Caco-2 (cell line): ENCODE results near the gene ANKAR. TPM values are rescaled to one million over a fixed set of nuclear protein-coding genes. Genes with fewer than 3 reads are reported as not detected.
"Not testable (repeated sequence)": the region's sequence is repeated elsewhere in the genome, so short reads cannot be mapped to it uniquely, and the experiment has no call there.

Experiments used
- BruUV-seq: library from RNA; stranded (reverse); fragments of 400-500 nt; replicated peaks from 2 replicates; lab custom pipeline; 2021; lab: Mats Ljungman, UMichigan
- CTCF ChIA-PET: fragments of 300-600 bp; sonication (Branson Sonifier 250); formaldehyde crosslinking; loops from one replicate; lab custom pipeline; 2022; ENCODE audit warnings: antibody characterized with exemption; lab: Charles Lee
- POLR2A ChIA-PET: fragments of 300-600 bp; sonication (Branson Sonifier 250); formaldehyde crosslinking; loops from one replicate; lab custom pipeline; 2022; ENCODE audit warnings: antibody characterized with exemption; lab: Charles Lee
- DNase-seq, 2 experiments: peaks; one replicate each; pipeline versions ENCODE4 v3.0.0 to v3.0.0-alpha.2; 2020 to 2022
- H3K27me3 ChIP-seq: replicated peaks from 2 replicates; pipeline ENCODE4 v1.6.0; 2011; ENCODE audit warnings: low read length; ENCODE audit not compliant: control insufficient read depth, insufficient read depth
- H3K36me3 ChIP-seq: 2 replicates; pipeline ENCODE4 v1.5.1; 2011; ENCODE audit warnings: low read length; ENCODE audit not compliant: control insufficient read depth, insufficient read depth
- H3K4me1 ChIP-seq: fragments of 250-450 bp; sonication (Bioruptor Pico); 2 replicates; pipeline ENCODE4 v1.5.1; 2020; ENCODE audit warnings: mild to moderate bottlenecking
- H3K4me3 ChIP-seq: 2 replicates; pipeline ENCODE4 v1.5.1; 2011; ENCODE audit warnings: low read depth, mild to moderate bottlenecking, control low read depth, low read length
- H3K9me3 ChIP-seq: fragments of 250-450 bp; sonication (Bioruptor Pico); 2 replicates; pipeline ENCODE4 v1.5.1; 2020; ENCODE audit warnings: mild to moderate bottlenecking, moderate library complexity
- H3K27ac Mint-ChIP-seq: one replicate; pipeline ENCODE4 v1.8.0; 2022; ENCODE audit warnings: mixed read lengths; ENCODE audit not compliant: unreplicated experiment
- H3K27me3 Mint-ChIP-seq: one replicate; pipeline ENCODE4 v1.8.0; 2022; ENCODE audit warnings: mixed read lengths; ENCODE audit not compliant: insufficient read depth, unreplicated experiment
- H3K36me3 Mint-ChIP-seq: one replicate; pipeline ENCODE4 v1.8.0; 2022; ENCODE audit warnings: mild to moderate bottlenecking, mixed read lengths; ENCODE audit not compliant: insufficient read depth, unreplicated experiment
- H3K4me1 Mint-ChIP-seq: one replicate; pipeline ENCODE4 v1.8.0; 2022; ENCODE audit warnings: low read depth, mixed read lengths; ENCODE audit not compliant: unreplicated experiment
- H3K4me3 Mint-ChIP-seq: one replicate; pipeline ENCODE4 v1.8.0; 2022; ENCODE audit warnings: mild to moderate bottlenecking, moderate library complexity, mixed read lengths; ENCODE audit not compliant: unreplicated experiment
- H3K9me3 Mint-ChIP-seq: one replicate; pipeline ENCODE4 v1.8.0; 2022; ENCODE audit warnings: mixed read lengths; ENCODE audit not compliant: unreplicated experiment
- CTCF ChIP-seq, 2 experiments: fragments of 200-600 bp in 1 of 2; IDR thresholded peaks; 1 replicate in 1 of 2; 2 replicates in 1 of 2; pipeline versions ENCODE4 v1.5.1 to v1.8.0; 2011 to 2022; ENCODE audit warnings: antibody characterized with exemption in 1 of 2, control low read depth in 1 of 2, inconsistent platforms in 1 of 2, low read depth in 1 of 2, low read length in 1 of 2, mild to moderate bottlenecking in 1 of 2, moderate library complexity in 1 of 2; ENCODE audit not compliant: insufficient read depth in 1 of 2, severe bottlenecking in 1 of 2, unreplicated experiment in 1 of 2
- intact Hi-C: fragments of 100-400 bp; cut with micrococcal nuclease; formaldehyde crosslinking; loops from one replicate; pipeline ENCODE4 v1.10.0; 2022; ENCODE audit not compliant: unreplicated experiment
- total RNA-seq: library from RNA; stranded (reverse); gene quantifications from 2 replicates; pipeline ENCODE4 v1.2.3, GENCODE V29; 2022

ANKAR gene
- total RNA-seq, 1 experiment from 2014 or later: 4.7 TPM

GRCh38 chr2:189683348-189683747 lies 8.9 kb downstream of the ANKAR start:
- H3K4me3 ChIP-seq: no peak overlapping the region
- Mint-ChIP-seq H3K36me3 (no peaks in the 10 kb centered on the region), H3K27me3 (no peaks in the 10 kb centered on the region), H3K27ac (no peak overlapping the region), H3K9me3 (peaks cover 8% of the 10 kb centered on the region), H3K4me1 (no peaks in the 10 kb centered on the region), H3K4me3 (no peak overlapping the region)
- no TSS peak for BruUV-seq
- TF ChIP-seq CTCF (IDR thresholded peaks at IDR 0.05; ENCODE audit: insufficient read depth in 1 of 2, low read depth in 1 of 2, low read length in 1 of 2, severe bottlenecking in 1 of 2, unreplicated experiment in 1 of 2): no peak
- H3K4me1 ChIP-seq: no peaks in the 10 kb centered on the region
- H3K9me3 ChIP-seq: peaks cover 6% of the 10 kb centered on the region; the same call in 1 of the 2 replicates
- H3K36me3 ChIP-seq: no peaks in the 10 kb centered on the region
- no peak for DNase-seq
- intact Hi-C loops: no loop called here
- H3K27me3 ChIP-seq: no peaks in the 10 kb centered on the region
- CTCF ChIA-PET: no interaction called here
- POLR2A ChIA-PET: no interaction called here

- TF ChIP-seq CTCF (IDR thresholded peaks at IDR 0.05; ENCODE audit: insufficient read depth in 1 of 2, low read depth in 1 of 2, low read length in 1 of 2, severe bottlenecking in 1 of 2, unreplicated experiment in 1 of 2): no peak
- intact Hi-C loops: no loop called here
- no peaks in the 10 kb centered on the region for H3K27me3 ChIP-seq
- H3K9me3 ChIP-seq: no peaks in the 10 kb centered on the region
- CTCF ChIA-PET: interaction anchor here (0.8 kb wide), 1 partner anchor 10 kb away, joined by 3 read pairs; the partner anchor contains the start of gene ANKAR
- H3K27ac Mint-ChIP-seq: no peak overlapping the region
- no TSS peak for BruUV-seq
- DNase-seq: no peak
- no peaks in the 10 kb centered on the region for H3K27me3 Mint-ChIP-seq
- no peaks in the 10 kb centered on the region for H3K4me1 ChIP-seq
- H3K36me3 Mint-ChIP-seq: no peaks in the 10 kb centered on the region
- H3K4me1 Mint-ChIP-seq: no peaks in the 10 kb centered on the region
- no peaks in the 10 kb centered on the region for H3K36me3 ChIP-seq
- H3K4me3 ChIP-seq: no peak overlapping the region
- POLR2A ChIA-PET: no interaction called here
- no peak overlapping the region for H3K4me3 Mint-ChIP-seq
- H3K9me3 Mint-ChIP-seq: no peaks in the 10 kb centered on the region
These were observed 10.3 kb downstream of the ANKAR start for GRCh38 chr2:189684811-189685210.

- BruUV-seq: no TSS peak
- no peaks in the 10 kb centered on the region for H3K36me3 ChIP-seq
- intact Hi-C loops: no loop called here
- Mint-ChIP-seq H3K27ac (no peak overlapping the region), H3K4me1 (no peaks in the 10 kb centered on the region), H3K27me3 (no peaks in the 10 kb centered on the region), H3K9me3 (no peaks in the 10 kb centered on the region), H3K36me3 (no peaks in the 10 kb centered on the region), H3K4me3 (no peak overlapping the region)
- no peaks in the 10 kb centered on the region for H3K27me3 ChIP-seq
- no peaks in the 10 kb centered on the region for H3K4me1 ChIP-seq
- H3K9me3 ChIP-seq: no peaks in the 10 kb centered on the region
- POLR2A ChIA-PET: no interaction called here
- TF ChIP-seq CTCF (IDR thresholded peaks at IDR 0.05; ENCODE audit: insufficient read depth in 1 of 2, low read depth in 1 of 2, low read length in 1 of 2, severe bottlenecking in 1 of 2, unreplicated experiment in 1 of 2): no peak
- CTCF ChIA-PET: no interaction called here
- no peak for DNase-seq
- H3K4me3 ChIP-seq: no peak overlapping the region
These were observed 11.2 kb downstream of the ANKAR start for GRCh38 chr2:189685540-189686229.

GRCh38 chr2:189687796-189688195 lies 13.3 kb downstream of the ANKAR start:
- CTCF ChIA-PET, H3K27me3 ChIP-seq, BruUV-seq, H3K4me3 Mint-ChIP-seq, H3K36me3 ChIP-seq, H3K27ac Mint-ChIP-seq, H3K9me3 Mint-ChIP-seq, POLR2A ChIA-PET, DNase-seq, H3K4me1 Mint-ChIP-seq, H3K36me3 Mint-ChIP-seq, H3K4me1 ChIP-seq, H3K4me3 ChIP-seq, intact Hi-C loops, H3K27me3 Mint-ChIP-seq, H3K9me3 ChIP-seq: not testable (repeated sequence)
